Cardiac muscle cell (in vitro differentiated cells and primary cell): ENCODE data around the gene SPINK6. TPM values are rescaled to one million over a fixed set of nuclear protein-coding genes. Genes with fewer than 3 reads are reported as not detected.

ENCODE experiments used
- DNase-seq, 2 donors: peaks; one replicate each; pipeline versions ENCODE4 v3.0.0 to v3.0.0-alpha.2; 2010 to 2017; ENCODE audit warnings: low read depth in 1 of 2, low spot score in 1 of 2
- H3K27ac ChIP-seq: fragments of 200-600 bp; sonication (generic); 2 replicates; pipeline ENCODE4 v1.5.1; 2016
- H3K27me3 ChIP-seq: fragments of 200-600 bp; sonication (generic); 2 replicates; pipeline ENCODE4 v1.6.0; 2016; ENCODE audit warnings: control low read depth
- H3K36me3 ChIP-seq: fragments of 200-600 bp; sonication (generic); 2 replicates; pipeline ENCODE4 v1.5.1; 2016; ENCODE audit warnings: control low read depth
- H3K4me1 ChIP-seq: fragments of 200-600 bp; sonication (generic); 2 replicates; pipeline ENCODE4 v1.8.1; 2017; ENCODE audit warnings: low read depth, mild to moderate bottlenecking, mixed run types
- H3K4me3 ChIP-seq: fragments of 200-600 bp; sonication (generic); 2 replicates; pipeline ENCODE4 v1.5.1; 2016; ENCODE audit warnings: mild to moderate bottlenecking
- H3K9me3 ChIP-seq: fragments of 200-600 bp; sonication (generic); 2 replicates; pipeline ENCODE4 v1.5.1; 2017; ENCODE audit warnings: low read depth, mild to moderate bottlenecking, control low read depth
- polyA plus RNA-seq: library from polyadenylated mRNA; unstranded; fragments of >200 nt; fragmentation: Nextera tagmentation; extraction: Ambion mirVana; gene quantifications from 2 replicates; pipeline ENCODE4 v1.2.1, GENCODE V29; 2016
- total RNA-seq: library from RNA; depleted of rRNA; stranded (reverse); fragments of >200 nt; gene quantifications from 2 replicates; pipeline ENCODE4 v1.2.3, GENCODE V29; 2016
- TF ChIP-seq, protein P1 (sequence below): IDR thresholded peaks from 2 replicates; pipeline ENCODE4 v1.5.1; 2012; ENCODE audit warnings: low read depth, mild to moderate bottlenecking, low read length

The SPINK6 gene
- total and polyA plus RNA-seq, 2 experiments from 2014 or later: not detected

DNA sequence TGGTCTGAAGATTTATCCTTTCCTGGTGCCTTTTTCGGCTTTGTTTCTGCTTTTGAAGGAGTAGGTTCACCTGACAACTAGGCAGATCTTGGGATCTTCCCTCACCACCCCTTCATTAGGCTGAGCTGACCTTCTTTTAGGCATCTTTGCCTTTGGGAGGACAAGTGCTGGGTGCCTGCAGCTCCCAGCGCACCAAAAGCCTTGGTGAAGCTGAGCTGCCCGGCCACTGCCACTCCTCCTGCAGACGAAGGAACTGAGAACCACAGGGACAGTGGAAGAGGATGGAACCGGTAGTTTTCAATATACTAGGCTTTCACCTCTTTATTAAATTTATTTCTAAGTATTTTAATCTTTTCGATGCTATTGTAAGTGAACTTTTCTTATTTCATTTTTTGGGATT is 18.7 kb downstream of the SPINK6 start:
- DNase-seq: no peak
- no peak overlapping the region for H3K4me3 ChIP-seq

DNA sequence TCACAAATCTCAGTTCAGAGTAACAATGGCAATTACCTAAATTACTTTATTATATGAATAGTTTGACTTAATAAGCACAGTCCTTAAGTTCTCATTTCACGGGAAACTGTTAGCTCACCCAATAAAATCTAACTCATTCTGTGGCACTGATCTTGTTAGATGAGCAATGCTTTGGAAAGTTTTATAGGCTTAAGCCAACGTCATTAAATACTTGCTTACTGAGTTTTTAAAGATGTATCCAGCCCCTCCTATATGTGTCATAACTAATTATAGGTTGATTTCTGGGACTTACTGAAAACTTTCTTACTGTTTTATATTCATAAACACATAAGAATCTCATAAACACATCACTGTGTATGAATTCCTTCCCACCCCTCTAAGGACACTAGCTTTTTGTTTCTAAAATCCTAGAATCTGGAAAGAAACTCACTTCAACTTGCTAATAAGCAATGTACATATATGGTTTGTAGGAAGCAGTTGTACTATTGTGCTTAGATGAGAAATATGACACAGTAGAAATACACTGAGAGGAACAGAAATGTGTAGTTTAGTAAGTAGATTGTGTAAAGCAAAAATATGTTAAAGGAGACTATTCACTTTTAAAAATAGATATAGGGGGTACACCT is 21.4 kb downstream of the SPINK6 start:
- Histone ChIP-seq H3K9me3 (no peaks in the 10 kb centered on the region), H3K36me3 (no peaks in the 10 kb centered on the region), H3K4me3 (no peak overlapping the region), H3K27me3 (no peaks in the 10 kb centered on the region), H3K27ac (no peak overlapping the region), H3K4me1 (no peaks in the 10 kb centered on the region)
- TF ChIP-seq, protein P1, sequence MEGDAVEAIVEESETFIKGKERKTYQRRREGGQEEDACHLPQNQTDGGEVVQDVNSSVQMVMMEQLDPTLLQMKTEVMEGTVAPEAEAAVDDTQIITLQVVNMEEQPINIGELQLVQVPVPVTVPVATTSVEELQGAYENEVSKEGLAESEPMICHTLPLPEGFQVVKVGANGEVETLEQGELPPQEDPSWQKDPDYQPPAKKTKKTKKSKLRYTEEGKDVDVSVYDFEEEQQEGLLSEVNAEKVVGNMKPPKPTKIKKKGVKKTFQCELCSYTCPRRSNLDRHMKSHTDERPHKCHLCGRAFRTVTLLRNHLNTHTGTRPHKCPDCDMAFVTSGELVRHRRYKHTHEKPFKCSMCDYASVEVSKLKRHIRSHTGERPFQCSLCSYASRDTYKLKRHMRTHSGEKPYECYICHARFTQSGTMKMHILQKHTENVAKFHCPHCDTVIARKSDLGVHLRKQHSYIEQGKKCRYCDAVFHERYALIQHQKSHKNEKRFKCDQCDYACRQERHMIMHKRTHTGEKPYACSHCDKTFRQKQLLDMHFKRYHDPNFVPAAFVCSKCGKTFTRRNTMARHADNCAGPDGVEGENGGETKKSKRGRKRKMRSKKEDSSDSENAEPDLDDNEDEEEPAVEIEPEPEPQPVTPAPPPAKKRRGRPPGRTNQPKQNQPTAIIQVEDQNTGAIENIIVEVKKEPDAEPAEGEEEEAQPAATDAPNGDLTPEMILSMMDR: no peak
- no peak for DNase-seq

More for the DNA sequence above, 18.7 kb downstream of the SPINK6 start:
- no peaks in the 10 kb centered on the region for H3K27me3 ChIP-seq
- H3K4me1 ChIP-seq: no peaks in the 10 kb centered on the region
- TF ChIP-seq, protein P1: no peak
- H3K36me3 ChIP-seq: no peaks in the 10 kb centered on the region
- no peak overlapping the region for H3K27ac ChIP-seq
- no peaks in the 10 kb centered on the region for H3K9me3 ChIP-seq

DNA sequence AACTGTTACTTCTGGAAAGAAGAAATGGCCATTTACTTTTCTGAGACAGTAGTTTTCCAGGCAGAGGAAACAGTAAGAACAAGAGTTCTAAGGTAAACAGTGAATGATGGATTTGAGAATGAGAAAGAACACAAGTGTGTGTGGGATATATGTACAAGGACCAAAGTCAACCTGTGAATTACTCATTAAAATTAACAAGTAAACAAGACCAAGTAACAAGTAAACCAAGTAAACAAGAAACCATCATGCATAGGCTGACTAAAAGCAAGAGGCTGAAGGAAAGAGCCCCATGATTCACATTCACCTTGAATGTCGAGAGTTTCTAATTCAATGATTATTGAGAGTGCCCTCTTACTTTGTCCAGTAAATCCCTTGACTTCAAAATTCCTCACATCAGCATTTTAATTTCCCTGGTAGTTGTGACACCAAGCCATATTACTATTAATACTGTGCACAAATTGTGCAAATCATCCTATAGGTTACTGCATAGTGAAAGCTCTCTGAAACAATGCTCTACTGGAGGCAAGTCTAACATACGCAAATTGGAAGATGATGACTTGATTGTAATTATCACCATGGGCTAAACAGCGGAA is 25.6 kb downstream of the SPINK6 start:
- no peak overlapping the region for H3K27ac ChIP-seq
- H3K27me3 ChIP-seq: no peaks in the 10 kb centered on the region
- no peaks in the 10 kb centered on the region for H3K36me3 ChIP-seq
- DNase-seq: no peak
- no peak overlapping the region for H3K4me3 ChIP-seq
- TF ChIP-seq, protein P1: no peak
- no peaks in the 10 kb centered on the region for H3K9me3 ChIP-seq
- no peaks in the 10 kb centered on the region for H3K4me1 ChIP-seq

DNA sequence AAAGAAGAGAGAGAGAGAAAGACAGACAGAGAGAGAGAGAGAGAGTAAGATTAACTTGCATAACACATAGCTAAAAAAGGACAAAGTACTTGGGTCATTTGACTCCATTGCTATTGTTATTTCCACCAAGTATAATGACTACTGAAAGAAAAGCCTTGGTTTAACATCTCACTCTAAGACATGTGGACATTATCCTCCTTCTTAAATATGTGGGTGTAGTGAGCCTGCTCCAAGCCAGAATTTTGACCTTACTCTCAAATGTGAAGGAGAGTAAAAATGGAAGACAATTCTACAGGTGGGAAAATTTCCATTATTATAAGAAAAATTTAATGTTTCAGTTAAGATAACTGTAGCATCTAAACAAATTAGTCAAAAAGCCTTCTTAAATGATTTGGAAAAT is 27.0 kb downstream of the SPINK6 start:
- H3K4me1 ChIP-seq: no peaks in the 10 kb centered on the region
- no peak for DNase-seq
- no peaks in the 10 kb centered on the region for H3K27me3 ChIP-seq
- no peak overlapping the region for H3K27ac ChIP-seq
- H3K36me3 ChIP-seq: no peaks in the 10 kb centered on the region
- no peaks in the 10 kb centered on the region for H3K9me3 ChIP-seq
- TF ChIP-seq, protein P1: no peak
- no peak overlapping the region for H3K4me3 ChIP-seq

DNA sequence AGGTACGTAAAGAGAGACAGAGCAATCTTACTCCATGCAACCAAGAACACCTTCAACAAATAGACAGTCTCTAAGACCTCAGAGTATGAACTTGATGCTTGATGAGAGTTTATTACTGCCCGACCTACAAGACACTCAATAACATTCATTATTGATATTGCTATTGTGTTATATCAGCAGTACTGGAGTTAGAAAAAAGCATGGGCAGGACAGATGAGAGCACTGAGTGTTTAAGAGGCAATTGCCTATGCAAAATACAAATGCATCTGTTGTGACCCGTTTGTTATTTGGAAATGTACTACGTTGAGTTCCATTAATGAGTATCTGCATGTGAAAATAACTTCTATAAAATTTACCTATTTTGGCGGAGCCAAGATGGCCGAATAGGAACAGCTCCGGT is 27.4 kb downstream of the SPINK6 start:
- Histone ChIP-seq H3K4me1 (no peaks in the 10 kb centered on the region), H3K27me3 (no peaks in the 10 kb centered on the region), H3K27ac (no peak overlapping the region), H3K9me3 (no peaks in the 10 kb centered on the region), H3K4me3 (no peak overlapping the region), H3K36me3 (no peaks in the 10 kb centered on the region)
- DNase-seq: no peak
- TF ChIP-seq, protein P1: no peak
